Heart right ventricle (tissue), 16 donors: ENCODE data around the gene OXTR. TPM values are rescaled to one million over a fixed set of nuclear protein-coding genes. Genes with fewer than 3 reads are reported as not detected.

ENCODE experiments used
- ATAC-seq, 8 donors: fragments of 200-7000 bp; cut with Tn5 transposase; one replicate each; pipeline ENCODE4 v1.9.1; 2020; ENCODE audit warnings: mild to moderate bottlenecking in 8 of 8, moderate library complexity in 8 of 8, moderate number of reproducible peaks in 1 of 8
- DNase-seq, 2 donors: peaks; one replicate each; pipeline ENCODE4 v3.0.0-alpha.2; 2020
- H3K27ac ChIP-seq, 10 donors: fragments of 200-600 bp; sonication (generic) in 2 of 10; one replicate each; pipeline versions ENCODE4 v1.5.0 to v1.8.0; 2020 to 2022; ENCODE audit warnings: mild to moderate bottlenecking in 3 of 10
- H3K27me3 ChIP-seq, 7 donors: fragments of 200-600 bp; one replicate each; pipeline ENCODE4 v1.8.0; 2021 to 2022; ENCODE audit warnings: mild to moderate bottlenecking in 2 of 7
- H3K36me3 ChIP-seq, 9 donors: fragments of 200-600 bp; sonication (generic) in 1 of 9; one replicate each; pipeline versions ENCODE4 v1.5.0 to v1.8.0; 2020 to 2022; ENCODE audit warnings: mild to moderate bottlenecking in 2 of 9
- H3K4me1 ChIP-seq, 9 donors: fragments of 200-600 bp; sonication (generic) in 1 of 9; one replicate each; pipeline versions ENCODE4 v1.5.0 to v1.8.0; 2020 to 2022; ENCODE audit warnings: mild to moderate bottlenecking in 4 of 9
- H3K4me3 ChIP-seq, 10 donors: fragments of 200-600 bp; sonication (generic) in 2 of 10; one replicate each; pipeline versions ENCODE4 v1.5.0 to v1.8.0; 2020 to 2022; ENCODE audit warnings: mild to moderate bottlenecking in 7 of 10, moderate library complexity in 2 of 10
- H3K9me3 ChIP-seq, 11 donors: fragments of 200-600 bp in 10 of 11; sonication (generic) in 2 of 11; one replicate each; pipeline versions ENCODE4 v1.5.0 to v1.8.0; 2013 to 2022; ENCODE audit warnings: mild to moderate bottlenecking in 2 of 11, control low read depth in 1 of 11, moderate library complexity in 1 of 11
- WGBS, 2 donors: extraction: QIAGEN DNeasy Blood & Tissue Kit; methylation state at CpG; one replicate each; pipeline ENCODE4 v1.1.7; 2013; ENCODE audit warnings: inconsistent platforms in 1 of 2; 5-methylcytosine and 5-hydroxymethylcytosine counted together
- intact Hi-C, 10 donors: fragments of 100-400 bp; cut with DNase I; formaldehyde crosslinking; loops; one replicate each; pipeline versions ENCODE4 v1.11.1 to v1.14.2; 2022
- polyA plus RNA-seq, 2 donors: library from polyadenylated mRNA; stranded (reverse); fragments of 200-250 nt; gene quantifications; one replicate each; pipeline ENCODE4 v1.2.3, GENCODE V29; 2013
- total RNA-seq, 10 donors: library from RNA; stranded (reverse); fragmentation: NEBNext Ultra II Directional in 3 of 10; extraction: Animal tissue kit (Norgen Biotek cat#: 25700) in 3 of 10; gene quantifications; one replicate each; pipeline versions ENCODE4 v1.2.1 to v1.2.4, GENCODE V29; 2021 to 2023
- TF ChIP-seq, protein P1 (sequence below), 9 donors: fragments of 200-600 bp; sonication (generic) in 2 of 9; IDR thresholded peaks; one replicate each; pipeline versions ENCODE4 v1.5.0 to v1.8.0; 2021 to 2022; ENCODE audit warnings: antibody characterized with exemption in 9 of 9, mild to moderate bottlenecking in 5 of 9, moderate library complexity in 1 of 9
- donor health status: Arrhythmogenic right ventricular cardiomyopathy.
- donor health status: ischemic (EF 13 %, LVEDD 7.1; RV severe dilation, severe dysfunction).
- donor health status: healthy with polysubstance abuse.
- donor health status: DM: no; HTN: yes; CAD: no.
- donor health status: DM: no; HTN: no; CAD: no.
- donor health status: ischemic (EF 25% LVEDD 6.9; RV normal size, moderate dysfunction).
- donor health status: ischemic (EF 25% LVEDD 5.7; RV mildly dilated, moderate dysfunction).
- donor health status: healthy.
- donor health status: DM: yes; HTN: yes; CAD: no.
- donor health status: Ischemic cardiomyopathy.
- donor health status: ischemic (EF 35%, LVEDD 5.7; RV mildly dilated, moderate dysfunction).
- donor health status: nonischemic (EF 11% LVEDD 7.7; RV severe dilation, severe dysfunction).
- donor health status: DM: yes; HTN: yes; CAD: no.
- donor health status: PGD.
- donor health status: ischemic (EF 29% LVEDD 5.4; RV normal size, mild dysfunction).
- donor health status: nonischemic (EF 23%, LVEDD 6.1; RV moderate dilation, normal function).

Gene OXTR
- total and polyA plus RNA-seq, 12 donors = 0.12 to 0.49 (median 0.21) TPM; not detected in 2

DNA sequence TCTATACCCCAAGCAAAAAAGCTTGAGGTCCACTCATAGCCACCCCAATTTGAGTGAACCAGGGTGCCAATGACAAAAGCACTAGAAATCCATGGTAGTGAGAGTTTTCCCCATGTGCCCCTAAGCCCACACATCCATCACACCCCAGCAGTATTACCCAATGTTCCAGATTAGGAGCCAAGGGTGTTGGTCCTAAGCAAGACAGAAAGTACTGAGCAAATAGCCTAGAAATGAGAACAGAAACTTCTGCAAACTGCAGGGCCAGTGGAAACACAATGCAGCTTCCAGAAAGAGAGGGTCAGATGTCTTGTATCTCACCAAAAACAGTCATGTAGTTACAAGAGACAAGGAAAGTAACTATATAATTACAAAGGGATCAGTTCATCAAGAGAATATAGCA, 10.9 kb upstream of the OXTR start:
- Histone ChIP-seq H3K4me3 (no peak overlapping the region), H3K27ac (no peak overlapping the region), H3K36me3 (no peaks in the 10 kb centered on the region), H3K9me3 (no peaks in the 10 kb centered on the region), H3K27me3 (peaks cover 0 to 21% (median 6%) of the 10 kb centered on the region in 7 donors), H3K4me1 (no peaks in the 10 kb centered on the region)
- intact Hi-C loops = no loop called here
- TF ChIP-seq, protein P1, sequence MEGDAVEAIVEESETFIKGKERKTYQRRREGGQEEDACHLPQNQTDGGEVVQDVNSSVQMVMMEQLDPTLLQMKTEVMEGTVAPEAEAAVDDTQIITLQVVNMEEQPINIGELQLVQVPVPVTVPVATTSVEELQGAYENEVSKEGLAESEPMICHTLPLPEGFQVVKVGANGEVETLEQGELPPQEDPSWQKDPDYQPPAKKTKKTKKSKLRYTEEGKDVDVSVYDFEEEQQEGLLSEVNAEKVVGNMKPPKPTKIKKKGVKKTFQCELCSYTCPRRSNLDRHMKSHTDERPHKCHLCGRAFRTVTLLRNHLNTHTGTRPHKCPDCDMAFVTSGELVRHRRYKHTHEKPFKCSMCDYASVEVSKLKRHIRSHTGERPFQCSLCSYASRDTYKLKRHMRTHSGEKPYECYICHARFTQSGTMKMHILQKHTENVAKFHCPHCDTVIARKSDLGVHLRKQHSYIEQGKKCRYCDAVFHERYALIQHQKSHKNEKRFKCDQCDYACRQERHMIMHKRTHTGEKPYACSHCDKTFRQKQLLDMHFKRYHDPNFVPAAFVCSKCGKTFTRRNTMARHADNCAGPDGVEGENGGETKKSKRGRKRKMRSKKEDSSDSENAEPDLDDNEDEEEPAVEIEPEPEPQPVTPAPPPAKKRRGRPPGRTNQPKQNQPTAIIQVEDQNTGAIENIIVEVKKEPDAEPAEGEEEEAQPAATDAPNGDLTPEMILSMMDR (IDR thresholded peaks at IDR 0.05) = no peak
- DNase-seq (no peak), ATAC-seq (no peak)

DNA sequence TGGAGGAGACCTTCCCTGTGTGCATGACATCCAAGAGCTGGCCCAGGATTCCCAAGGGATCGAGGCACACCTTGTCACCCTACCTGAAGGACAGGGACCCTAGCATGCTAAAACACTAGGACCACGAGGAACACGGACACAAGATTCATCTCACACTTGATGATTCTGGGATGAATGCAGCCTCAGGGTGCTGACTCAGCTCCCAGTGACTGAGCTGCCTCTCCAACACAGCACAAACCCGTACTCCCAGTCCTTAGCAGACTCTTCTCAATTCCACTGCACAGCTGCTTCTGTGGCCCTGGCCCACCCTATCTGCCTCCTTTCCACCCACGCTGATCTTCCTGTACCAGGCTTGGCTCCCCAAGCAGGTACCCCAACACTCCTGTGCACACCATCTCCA, 9.1 kb upstream of the OXTR start:
- H3K27me3 ChIP-seq = peaks cover 0 to 27% (median 6%) of the 10 kb centered on the region in 7 donors
- ATAC-seq (no peak), DNase-seq (no peak)
- H3K36me3 ChIP-seq = no peaks in the 10 kb centered on the region
- intact Hi-C loops = no loop called here
- H3K9me3 ChIP-seq = no peaks in the 10 kb centered on the region
- WGBS, 2 donors = 88 to 90% methylated on average over 5 of the region's 5 CpGs
- no peak overlapping the region for H3K27ac ChIP-seq
- no peak overlapping the region for H3K4me3 ChIP-seq
- TF ChIP-seq, protein P1 (IDR thresholded peaks at IDR 0.05) = no peak
- no peaks in the 10 kb centered on the region for H3K4me1 ChIP-seq

DNA sequence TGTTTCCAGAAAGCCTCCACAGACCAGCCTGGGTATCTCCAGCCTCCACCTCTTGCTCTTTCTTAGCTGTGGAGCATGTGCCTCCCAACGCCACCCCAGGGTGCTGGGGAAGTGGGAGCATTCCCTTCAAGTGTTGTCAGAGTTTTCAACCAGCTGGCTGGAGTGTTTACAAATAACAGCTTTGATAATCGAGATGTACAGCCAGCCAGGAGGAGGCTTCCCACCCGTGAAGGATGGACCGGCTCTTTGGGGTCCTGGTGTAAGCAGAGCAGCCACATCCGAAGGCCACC, 8.5 kb upstream of the OXTR start:
- H3K27me3 ChIP-seq = peaks cover 0 to 27% (median 6%) of the 10 kb centered on the region in 7 donors
- H3K9me3 ChIP-seq = no peaks in the 10 kb centered on the region
- no peaks in the 10 kb centered on the region for H3K4me1 ChIP-seq
- no peak for DNase-seq
- intact Hi-C loops = no loop called here
- H3K27ac ChIP-seq = no peak overlapping the region
- WGBS, 2 donors = 79 to 81% methylated on average over 5 of the region's 5 CpGs
- H3K4me3 ChIP-seq = no peak overlapping the region
- no peak for ATAC-seq
- H3K36me3 ChIP-seq = no peaks in the 10 kb centered on the region
- TF ChIP-seq, protein P1 (IDR thresholded peaks at IDR 0.05) = no peak

DNA sequence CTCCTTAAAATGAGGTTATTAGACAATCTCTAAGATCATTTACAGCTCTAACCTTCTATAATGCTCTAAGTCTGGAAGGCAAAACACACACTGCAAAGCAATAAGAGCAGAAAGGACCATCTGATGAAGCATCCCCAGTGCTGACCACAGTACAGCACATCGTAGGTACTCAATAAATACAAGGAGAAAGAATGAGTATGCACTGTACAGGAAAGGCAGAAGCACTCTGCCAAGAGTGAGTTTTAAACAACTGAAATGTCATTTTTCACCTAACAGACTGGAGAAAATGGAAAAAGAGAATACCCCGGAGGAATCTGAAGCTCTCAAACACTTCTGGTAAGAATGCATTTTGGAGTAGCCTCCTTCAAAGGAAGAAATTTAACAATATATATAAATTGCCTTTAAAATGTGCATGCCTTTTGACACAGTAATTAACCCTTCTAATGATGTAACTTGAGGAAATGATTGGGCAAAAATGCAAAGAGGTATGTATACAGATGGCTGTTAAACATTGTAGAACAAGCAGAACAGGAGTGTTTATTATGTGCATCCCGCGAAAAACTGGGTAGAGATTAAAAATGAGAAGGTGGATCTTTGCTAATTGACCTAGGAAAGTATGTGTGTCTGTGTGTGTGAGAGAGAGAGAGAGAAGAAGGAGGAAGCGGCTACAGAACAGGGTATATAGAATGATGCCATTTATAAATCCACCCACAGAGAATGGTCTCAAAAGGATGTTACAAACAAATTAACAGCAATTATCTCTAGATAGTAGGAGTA, 8.0 kb upstream of the OXTR start:
- intact Hi-C loops = no loop called here
- no peaks in the 10 kb centered on the region for H3K4me1 ChIP-seq
- WGBS, 2 donors = 86 to 88% methylated on average over 5 of the region's 5 CpGs
- no peak overlapping the region for H3K27ac ChIP-seq
- H3K4me3 ChIP-seq = no peak overlapping the region
- H3K9me3 ChIP-seq = no peaks in the 10 kb centered on the region
- no peaks in the 10 kb centered on the region for H3K36me3 ChIP-seq
- no peak for ATAC-seq
- DNase-seq = no peak
- TF ChIP-seq, protein P1 (IDR thresholded peaks at IDR 0.05) = no peak
- peaks cover 0 to 28% (median 6%) of the 10 kb centered on the region in 7 donors for H3K27me3 ChIP-seq
